Inflammatory macrophage treated with lipopolysaccharide for 1 hour (primary cell): ENCODE data around the gene WDR20.
"Not testable (repeated sequence)": the region's sequence is repeated elsewhere in the genome, so short reads cannot be mapped to it uniquely, and the experiment has no call there.

Experiments used
- DNase-seq, 2 donors: peaks; one replicate each; pipeline ENCODE4 v3.0.0-alpha.2; 2020 to 2022

Gene WDR20, protein sequence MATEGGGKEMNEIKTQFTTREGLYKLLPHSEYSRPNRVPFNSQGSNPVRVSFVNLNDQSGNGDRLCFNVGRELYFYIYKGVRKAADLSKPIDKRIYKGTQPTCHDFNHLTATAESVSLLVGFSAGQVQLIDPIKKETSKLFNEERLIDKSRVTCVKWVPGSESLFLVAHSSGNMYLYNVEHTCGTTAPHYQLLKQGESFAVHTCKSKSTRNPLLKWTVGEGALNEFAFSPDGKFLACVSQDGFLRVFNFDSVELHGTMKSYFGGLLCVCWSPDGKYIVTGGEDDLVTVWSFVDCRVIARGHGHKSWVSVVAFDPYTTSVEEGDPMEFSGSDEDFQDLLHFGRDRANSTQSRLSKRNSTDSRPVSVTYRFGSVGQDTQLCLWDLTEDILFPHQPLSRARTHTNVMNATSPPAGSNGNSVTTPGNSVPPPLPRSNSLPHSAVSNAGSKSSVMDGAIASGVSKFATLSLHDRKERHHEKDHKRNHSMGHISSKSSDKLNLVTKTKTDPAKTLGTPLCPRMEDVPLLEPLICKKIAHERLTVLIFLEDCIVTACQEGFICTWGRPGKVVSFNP

DNA sequence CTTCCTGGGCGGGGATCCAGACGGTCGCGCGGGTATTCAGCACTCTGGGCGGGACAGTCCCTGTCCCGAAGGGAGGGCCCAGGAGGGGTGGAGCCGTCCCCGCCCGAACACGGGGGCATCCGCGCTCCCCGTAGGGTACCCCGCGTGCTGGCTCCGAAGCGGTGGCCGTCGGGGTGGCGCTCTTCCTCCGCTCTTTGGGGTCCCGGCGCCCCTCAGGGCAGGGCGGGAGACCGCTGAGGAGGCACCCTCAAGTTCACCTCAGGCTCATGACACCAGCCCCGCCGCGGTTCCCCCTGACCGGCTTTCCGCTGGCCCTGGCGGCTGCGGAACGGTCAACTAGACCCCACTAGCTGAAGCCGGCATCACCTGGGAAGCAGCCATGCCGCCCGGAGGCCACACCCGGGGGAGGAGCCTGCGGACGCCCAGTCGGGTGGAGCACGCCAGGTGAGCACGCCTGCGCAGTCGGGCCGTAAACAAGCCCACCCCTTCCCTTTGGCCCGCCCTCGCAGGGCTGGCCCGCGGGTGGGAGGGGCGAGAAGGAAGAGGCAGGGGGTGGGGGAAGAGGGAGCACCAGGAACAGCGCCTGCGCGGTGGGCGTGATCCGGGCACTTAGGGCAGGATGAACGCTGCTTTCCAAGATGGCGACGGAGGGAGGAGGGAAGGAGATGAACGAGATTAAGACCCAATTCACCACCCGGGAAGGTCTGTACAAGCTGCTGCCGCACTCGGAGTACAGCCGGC is at the start of gene WDR20:
WDR20 (plus strand) TSS at position 612 of the 741 bp plus-strand sequence; CDS start at position 639, 27 bp downstream.
- DNase-seq = peak; percentile 96 to 98

DNA sequence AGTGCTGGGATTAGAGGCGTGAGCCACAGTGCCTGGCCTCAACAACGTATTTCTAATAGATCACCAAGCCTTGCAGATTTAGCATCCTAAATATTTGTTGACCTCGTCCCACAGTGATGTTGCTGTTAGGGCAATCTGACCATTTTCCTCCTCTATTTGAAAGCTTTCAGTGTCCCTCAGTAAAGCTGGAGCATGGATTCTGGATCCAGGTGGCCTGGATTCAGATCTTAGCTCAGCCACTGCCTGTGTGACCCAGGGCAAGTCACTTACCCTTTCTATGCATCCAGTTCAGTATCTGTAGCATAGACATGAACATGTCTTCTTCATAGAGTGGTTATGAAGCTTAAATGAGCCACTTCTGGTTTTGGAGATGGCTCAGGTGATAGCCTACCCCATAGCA is 49.0 kb upstream of the WDR20 start:
- DNase-seq = no peak

DNA sequence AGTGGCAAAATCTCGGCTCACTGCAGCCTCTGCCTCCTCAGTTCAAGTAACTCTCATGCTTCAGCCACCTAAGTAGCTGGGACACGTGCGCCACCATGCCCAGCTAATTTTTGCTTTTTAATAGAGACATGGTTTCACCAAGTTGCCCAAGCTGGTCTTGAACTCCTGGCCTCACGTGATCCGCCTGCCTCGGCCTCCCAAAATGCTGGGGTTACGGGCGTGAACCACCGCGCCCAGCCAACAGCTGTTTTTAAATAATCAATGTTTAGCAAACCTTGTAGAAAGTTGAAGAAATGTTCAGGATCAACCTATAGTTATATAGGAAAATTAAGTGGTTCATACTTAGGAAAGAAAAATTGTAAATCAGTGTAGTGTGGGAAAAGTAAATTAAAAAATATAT is 46.9 kb upstream of the WDR20 start:
- DNase-seq = no peak

DNA sequence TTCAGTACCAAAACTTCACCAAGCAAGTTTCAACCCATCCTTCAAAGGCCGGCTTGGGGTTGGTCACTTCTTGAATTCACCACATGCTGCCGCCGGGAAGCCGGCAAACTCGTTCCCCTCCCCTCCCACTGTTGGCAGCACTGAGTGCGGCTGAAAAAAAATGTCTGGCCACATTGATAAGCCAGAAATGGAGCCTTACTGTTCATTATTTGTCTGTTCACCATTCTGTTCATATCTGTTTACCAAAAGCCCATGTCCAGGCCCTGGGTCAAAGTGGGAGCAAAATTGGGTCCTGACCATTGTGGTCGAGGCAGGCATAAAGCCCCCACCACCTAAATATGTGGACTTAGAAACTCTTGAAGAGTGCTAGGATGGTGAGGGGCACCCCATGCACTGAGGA is 45.6 kb upstream of the WDR20 start:
- no peak for DNase-seq

DNA sequence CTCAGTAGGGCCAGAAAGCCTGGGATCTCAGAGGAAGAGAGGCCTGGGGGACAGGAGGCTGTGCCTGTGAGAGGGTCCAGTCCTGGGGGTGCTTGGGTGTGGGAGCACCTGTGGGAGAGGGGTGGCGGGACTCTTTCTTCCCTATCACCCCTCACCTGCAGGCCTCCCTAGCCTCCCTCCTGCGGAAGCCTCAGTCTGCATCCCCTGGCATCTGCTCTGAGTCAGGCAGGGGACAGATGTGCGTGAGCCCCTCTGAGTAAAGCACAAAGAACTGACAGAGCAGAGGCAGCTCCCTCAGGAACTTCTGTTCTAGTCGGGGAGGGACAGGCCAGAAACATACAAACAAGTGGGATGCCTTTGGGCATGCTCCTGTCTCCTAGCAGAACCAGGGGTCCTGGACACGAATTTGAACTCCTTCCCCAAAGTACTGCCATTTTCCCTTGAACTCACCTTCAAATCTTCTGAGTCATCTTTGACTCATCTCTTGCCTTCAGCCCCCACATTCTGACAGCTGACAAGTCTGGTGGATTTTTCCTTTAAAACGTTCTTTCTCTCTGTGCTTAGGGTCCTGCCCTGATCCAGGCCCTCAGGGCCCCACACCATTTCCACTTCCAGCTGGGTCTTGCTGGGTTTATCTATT is 44.3 kb upstream of the WDR20 start:
- peak in 1 of 2 donors; percentile 13 for DNase-seq

DNA sequence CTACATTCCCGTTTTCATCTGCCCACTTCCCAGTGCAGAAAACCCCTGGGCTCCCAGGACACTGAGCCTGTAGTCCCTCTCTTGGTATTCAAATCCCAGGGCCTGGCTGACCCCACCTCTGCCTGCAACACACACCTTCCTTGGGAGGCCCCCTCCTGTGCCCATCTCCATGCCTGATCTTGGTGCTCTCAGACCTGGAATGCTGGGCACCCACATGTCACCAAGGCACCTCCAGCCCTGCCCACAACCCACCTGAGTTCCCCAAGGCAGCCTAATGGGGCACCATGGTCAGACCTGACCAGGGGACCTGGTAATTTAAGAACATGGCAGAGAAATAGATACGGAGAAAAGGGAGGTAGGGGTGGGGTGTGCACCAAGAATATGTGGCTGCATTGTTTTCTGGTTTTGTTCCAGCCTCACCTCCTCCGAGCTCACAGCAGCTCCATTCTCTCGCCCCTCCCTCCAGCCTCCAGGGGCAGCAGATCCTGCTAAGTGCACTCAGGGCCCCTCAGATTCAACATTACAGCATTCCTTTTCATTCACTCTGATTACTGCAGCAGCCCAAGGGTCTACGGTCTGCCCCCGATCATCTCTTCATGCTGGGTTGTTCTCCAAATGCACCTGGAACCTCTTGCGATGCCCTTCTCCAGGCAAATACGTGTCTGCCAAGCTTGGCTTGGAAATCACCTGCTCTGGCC is 43.7 kb upstream of the WDR20 start:
- no peak for DNase-seq

DNA sequence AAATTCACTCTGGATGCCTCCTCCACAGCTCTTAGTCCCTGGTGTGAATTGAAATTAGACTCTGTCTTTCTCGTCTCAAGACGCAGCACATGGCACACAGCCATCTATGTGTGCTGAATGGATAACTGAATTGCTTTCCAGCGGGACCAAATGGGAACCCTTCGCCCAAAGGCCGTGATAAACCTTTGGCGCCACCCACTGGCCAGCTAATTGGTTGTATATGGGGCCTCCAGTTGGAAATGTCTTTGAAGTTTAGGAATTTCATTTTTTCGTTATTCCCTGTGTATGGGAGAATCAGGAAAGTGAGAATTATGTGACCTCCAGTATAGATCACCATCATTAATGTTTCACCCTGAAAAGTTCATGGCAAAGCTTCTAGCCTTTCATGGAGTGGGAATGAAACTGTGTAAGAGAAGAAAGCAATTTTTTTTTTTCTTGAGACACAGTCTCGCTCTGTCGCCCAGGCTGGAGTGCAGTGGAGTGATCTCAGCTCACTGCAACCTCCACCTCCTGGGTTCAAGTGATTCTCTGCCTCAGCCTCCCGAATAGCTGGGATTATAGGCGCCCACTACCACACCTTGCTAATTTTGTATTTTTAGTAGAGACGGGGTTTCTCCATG is 43.0 kb upstream of the WDR20 start:
- peak; percentile 56 to 93 for DNase-seq

DNA sequence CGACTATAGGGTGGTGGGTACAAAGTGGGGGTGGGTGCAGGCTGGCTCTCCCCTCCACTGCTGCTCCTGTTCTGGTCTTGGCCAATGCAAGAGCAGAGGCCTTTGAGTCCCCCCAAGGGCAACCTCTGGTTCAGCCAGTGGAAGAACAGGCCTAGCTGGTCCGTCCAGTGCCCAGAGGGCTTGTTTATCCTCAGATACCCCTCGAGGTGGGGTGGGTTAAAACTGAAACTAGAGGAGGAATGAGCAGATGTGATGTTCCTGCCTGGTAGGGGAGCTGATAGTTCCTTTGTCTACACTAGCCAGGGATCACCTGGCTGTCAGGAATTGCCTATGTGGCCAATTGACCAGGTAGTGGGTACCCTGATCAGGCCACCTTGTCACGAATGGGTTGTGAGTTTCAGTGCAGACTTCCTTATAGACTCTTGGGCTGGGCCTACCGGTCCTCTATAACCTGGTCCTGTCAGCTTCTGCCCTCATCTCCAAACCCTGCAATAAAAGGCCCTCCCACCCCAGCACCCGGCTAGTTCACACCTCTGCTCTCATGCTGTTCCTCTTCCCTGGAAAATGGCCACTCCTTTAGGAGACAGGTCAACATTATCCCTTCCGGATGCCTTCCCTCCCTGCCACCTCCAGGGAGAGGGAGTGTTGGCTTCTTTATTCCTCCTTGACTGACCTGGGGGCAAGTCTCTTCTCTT is 42.1 kb upstream of the WDR20 start:
- DNase-seq = no peak

DNA sequence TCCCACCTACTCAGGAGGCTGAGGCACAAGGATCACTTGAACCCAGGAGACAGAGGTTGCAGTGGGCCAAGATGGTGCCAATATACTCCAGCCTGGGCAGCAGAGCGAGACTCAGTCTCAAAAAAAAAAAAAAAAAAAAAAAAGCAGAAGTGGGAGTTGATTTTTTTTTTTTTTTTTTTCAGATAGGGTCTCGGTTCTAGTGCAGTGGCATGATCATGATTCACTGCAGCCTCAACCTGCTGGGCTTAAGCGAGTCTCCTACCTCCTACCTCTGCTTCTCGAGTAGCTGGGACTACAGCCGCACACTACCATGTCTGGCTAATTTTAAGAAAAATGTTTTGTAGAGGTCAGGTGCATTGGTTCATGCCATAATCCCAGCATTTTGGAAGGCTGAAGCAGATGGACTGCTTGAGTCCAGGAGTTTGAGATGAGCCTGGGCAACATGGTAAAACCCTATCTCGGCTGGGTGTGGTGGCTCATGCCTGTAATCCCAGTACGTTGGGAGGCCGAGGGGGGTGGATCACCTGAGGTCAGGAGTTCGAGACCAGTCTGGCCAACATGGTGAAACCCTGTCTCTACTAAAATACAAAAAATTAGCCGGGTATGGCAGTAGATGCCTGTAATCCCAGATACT is 36.5 kb upstream of the WDR20 start:
- DNase-seq = peak in 1 of 2 donors; percentile 16

DNA sequence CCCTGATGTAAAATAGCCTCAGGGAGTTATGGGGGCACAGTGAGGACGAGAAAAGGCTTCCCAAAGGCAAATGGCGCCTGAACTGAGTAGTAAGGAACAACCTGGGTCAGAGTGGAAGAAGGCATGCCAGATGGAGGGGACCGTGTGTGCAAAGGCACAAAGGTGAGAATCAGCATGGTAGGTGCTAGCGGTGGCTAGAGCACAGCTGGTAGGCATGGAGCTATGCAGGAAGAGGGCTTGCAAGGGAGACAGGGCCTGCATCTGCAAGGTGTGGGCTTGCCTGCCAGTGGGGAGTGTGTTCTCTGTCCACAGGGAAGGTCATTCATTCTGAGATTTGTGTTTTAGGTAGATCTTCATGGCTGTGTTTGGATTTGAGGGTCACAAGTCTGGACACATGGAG is 34.3 kb upstream of the WDR20 start:
- DNase-seq = no peak

DNA sequence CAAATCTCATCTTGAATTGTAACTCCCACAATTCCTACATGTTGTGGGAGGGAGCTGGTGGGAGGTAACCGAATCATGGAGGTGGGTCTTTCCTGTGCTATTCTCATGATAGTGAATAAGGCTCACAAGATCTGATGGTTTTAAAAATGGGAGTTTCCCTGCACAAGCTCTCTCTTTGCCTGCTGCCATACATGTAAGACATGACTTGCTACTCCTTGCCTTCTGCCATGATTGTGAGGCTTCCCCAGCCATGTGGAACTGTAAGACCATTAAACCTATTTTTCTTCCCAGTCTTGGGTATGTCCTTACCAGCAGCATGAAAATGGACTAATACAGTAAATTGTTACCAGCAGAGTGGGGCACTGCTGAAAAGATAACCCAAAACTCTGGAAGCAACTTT is 30.4 kb upstream of the WDR20 start:
- not testable (repeated sequence) for DNase-seq

DNA sequence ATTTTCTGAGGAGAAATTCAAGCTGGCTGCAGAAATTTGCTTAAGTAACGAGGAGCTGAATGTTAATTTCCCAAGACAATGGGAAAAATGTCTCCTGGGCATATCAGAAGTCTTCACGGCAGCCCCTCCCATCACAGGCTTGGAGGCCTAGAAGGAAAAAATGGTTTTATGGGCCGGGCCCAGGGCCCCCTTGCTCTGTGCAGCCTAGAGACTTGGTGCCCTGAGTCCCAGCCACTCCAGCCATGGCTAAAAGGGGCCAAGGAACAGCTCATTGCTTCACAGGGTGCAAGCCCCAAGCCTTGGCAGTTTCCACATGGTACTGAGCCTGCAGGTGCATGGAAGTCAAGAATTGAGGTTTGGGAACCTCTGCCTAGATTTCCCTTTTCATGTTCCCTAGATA is 28.6 kb upstream of the WDR20 start:
- DNase-seq = no peak

DNA sequence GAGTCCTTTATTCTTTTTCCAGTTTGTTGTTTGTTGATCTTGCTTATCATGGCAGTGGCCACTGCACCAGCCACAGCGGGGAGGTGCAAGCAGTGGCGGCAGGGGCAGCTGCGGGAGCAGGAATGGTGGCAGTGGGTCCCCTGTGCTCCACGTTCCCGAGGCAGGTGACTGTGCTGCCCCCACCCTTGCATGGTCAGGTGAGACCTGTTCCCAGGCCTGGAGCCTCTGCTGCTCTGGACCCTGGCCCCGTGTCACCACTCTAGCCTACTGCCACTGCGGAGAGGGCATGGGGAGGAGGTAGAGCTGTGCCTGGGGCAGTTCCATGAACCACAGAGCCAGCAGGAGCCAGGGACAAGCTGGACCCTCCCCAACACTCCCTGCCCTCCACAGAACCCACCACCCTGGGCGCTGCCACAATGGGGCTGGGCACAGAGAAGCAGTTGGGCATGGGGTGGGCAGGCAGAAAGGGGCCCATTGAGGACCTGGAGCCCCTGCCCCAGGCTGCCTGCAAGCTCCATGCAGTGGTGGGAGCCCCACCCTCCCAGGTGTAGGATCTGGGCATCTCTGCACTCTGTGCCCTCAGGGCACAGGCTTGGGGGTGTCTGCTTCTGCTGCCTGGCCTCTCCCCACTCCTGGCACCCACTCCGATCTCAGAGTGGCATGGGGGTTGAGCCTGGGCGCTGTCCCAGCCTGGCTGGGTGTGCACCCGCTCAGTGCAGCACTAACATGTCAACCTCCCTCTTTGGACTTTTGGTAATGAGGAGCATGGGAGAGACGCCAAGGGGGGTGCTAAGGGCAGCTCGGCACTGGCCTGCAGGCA is 23.1 kb upstream of the WDR20 start:
- no peak for DNase-seq

DNA sequence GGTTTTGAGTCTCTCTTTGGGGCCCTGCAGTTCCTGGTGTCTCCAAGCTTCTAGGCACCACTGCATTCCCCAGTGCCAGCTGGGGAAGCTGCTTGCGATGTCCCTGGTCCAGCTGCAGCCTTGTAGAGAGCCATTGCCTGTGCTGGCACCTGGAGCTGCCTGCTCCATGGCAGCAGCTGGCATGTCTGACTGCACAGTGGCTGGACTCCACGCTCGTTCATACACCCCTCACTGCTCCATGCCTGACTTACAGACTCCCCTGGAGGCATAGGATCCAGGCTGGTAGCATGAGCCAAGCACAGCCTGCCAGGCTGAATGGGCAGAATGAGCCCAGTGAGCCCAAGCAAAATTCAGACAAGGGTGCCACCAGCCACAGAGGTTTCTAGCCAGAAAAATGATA is 21.8 kb upstream of the WDR20 start:
- DNase-seq = no peak

DNA sequence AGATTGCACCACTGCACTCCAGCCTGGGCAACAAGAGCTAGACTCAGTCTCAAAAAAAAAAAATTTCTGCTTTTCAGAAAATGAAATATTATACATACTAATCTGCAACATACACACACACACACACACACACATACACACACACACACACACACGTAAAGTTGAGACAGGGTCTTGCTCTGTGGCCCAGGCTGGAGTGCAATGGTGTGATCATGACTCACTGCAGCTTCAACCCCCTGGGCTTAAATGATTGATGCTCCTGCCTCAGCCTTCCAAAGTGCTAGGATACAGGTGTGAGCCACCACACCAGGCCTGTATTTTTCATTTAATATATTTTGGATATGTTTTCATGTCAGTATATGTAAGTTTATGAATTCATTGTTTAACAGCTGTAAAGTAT is 18.8 kb upstream of the WDR20 start:
- DNase-seq = no peak

DNA sequence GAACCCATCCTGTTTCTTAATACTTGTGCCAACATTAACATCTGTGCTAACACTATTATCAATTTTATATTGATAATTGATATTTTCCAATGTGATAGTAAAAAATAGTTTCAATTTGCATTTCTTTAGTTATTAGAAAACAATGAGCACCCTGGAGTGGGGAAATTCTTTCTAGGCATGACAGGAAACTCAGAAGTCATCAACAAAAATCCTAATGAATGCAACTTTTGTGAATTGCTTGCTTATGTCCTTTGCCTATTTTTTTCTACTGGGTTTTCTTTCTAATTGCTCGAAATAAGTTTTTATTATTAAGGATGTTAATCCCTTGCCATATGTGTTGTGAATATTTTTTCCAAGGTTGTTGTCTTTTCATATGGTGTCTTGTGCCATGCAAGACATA is 18.1 kb upstream of the WDR20 start:
- DNase-seq = no peak

DNA sequence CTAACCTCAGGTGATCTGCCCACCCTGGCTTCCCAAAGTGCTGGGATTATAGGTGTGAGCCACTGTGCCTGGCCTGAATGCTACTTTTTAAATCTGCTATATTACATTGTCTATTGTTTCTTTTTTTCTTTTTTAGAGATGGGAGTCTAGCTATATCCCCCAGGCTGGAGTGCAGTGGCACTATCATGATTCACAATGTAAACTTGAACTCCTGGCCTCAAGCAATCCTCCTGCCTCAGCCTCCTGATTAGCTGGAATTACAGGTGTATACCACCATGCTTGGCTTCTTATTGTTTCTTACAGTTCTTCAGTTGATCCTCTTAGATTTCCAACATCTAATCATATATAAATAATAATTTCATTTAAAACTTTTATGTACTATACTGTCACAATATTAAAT is 15.3 kb upstream of the WDR20 start:
- DNase-seq = no peak

DNA sequence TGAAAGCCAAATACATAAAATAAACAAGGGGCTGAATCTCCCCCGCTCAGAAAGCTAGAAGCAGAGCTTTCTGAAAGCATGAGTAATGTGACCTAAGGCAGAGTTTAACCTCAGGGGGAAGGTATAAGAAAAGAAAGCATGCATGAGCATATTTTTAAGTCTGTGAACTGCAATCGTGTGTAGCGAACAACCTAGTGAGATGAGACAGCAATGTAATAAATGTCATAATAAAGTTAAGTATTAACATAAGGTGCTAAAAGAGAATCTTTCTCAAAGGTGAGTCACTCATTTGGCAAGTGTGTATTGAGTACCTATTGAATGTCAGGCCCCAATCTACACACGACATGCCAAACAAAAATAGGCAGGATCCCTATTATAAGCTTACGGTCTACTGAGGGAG is 14.2 kb upstream of the WDR20 start:
- DNase-seq = no peak

DNA sequence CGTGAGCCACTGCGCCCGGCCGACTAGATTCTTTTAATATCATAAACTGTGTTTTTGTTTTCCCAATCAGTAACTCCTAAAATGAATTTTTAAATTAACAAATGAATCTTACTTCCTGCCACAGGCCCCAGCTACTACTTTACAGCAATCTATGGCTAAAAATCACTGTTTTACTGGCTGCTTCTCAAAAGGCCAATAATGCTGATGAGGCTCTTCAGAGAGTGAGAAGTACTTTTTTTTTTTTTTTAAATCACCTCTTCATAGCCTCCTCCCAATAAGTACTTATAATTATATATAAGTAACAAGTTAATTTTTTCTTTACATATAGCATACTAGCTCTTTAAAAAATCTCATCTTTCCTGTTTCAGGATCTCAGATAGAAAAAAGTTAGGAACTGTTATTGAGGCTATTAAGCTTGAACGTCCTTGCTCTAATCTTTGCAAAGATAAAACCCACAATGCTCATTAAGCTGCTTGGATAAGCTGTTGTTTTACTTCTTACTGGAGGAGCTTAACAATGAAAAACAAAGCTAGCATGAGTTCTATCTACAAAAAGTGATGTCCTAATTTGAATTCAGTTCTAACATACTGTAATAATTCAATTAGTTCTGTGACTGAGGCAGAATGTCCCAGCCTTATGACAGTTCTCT is 12.8 kb upstream of the WDR20 start:
- no peak for DNase-seq

DNA sequence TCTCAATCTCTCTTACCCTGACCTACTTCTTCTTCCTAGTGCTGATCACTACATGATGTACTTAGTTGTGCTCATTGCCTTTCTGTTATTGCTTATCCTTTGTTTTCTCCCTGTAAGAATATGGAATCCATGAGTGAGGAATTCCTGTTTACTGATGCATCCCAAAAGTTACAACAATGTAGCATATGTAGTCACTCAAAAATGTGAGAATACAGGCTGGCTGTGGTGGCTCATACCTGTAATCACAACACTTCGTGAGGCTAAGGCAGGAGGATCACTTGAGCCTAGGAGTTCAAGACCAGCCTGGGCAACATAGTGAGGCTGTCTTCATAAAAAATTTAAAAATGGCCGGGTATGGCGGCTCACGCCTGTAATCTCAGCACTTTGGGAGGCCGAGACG is 8.0 kb upstream of the WDR20 start:
- no peak for DNase-seq
